Peyer's patch (tissue), 4 donors: ENCODE data around the gene PRTG. TPM values are rescaled to one million over a fixed set of nuclear protein-coding genes. Genes with fewer than 3 reads are reported as not detected.
"Not testable (repeated sequence)": the region's sequence is repeated elsewhere in the genome, so short reads cannot be mapped to it uniquely, and the experiment has no call there.

Experiments used
- DNase-seq, 3 donors: peaks; one replicate each; pipeline ENCODE4 v3.0.0-alpha.2; 2017 to 2019
- H3K27ac ChIP-seq, 4 donors: fragments of 200-600 bp; sonication (generic); one replicate each; pipeline ENCODE4 v1.5.1; 2016 to 2019
- H3K27me3 ChIP-seq, 2 donors: fragments of 200-600 bp; sonication (generic); one replicate each; pipeline ENCODE4 v1.5.1; 2019
- H3K36me3 ChIP-seq, 3 donors: fragments of 200-600 bp; sonication (generic); one replicate each; pipeline ENCODE4 v1.5.1; 2016 to 2019
- H3K4me1 ChIP-seq, 4 donors: fragments of 200-600 bp; sonication (generic); one replicate each; pipeline ENCODE4 v1.5.1; 2016 to 2019
- H3K4me3 ChIP-seq, 4 donors: fragments of 200-600 bp; sonication (generic); 1 replicate in 3 of 4; 2 replicates in 1 of 4; pipeline ENCODE4 v1.5.1; 2016 to 2019; ENCODE audit warnings: mild to moderate bottlenecking in 1 of 4
- H3K9me3 ChIP-seq, 4 donors: fragments of 200-600 bp; sonication (generic); one replicate each; pipeline ENCODE4 v1.5.1; 2016 to 2019; ENCODE audit warnings: mild to moderate bottlenecking in 1 of 4
- POLR2A ChIP-seq, 2 donors: fragments of 450-650 bp; IDR thresholded peaks; one replicate each; pipeline ENCODE4 v1.5.1; 2017; ENCODE audit warnings: antibody characterized with exemption in 2 of 2, mild to moderate bottlenecking in 2 of 2, moderate library complexity in 2 of 2
- total RNA-seq, 4 donors: library from RNA; depleted of rRNA; stranded (reverse); fragments of >200 nt; gene quantifications; one replicate each; pipeline ENCODE4 v1.1.0, GENCODE V29; 2016
- TF ChIP-seq, protein P1 (sequence below), 6 experiments: fragments of 450-650 bp in 4 of 6; fragments of 200-600 bp in 2 of 6; sonication (generic) in 1 of 6; IDR thresholded peaks; one replicate each; pipeline ENCODE4 v1.5.1; 2017 to 2019; ENCODE audit warnings: antibody characterized with exemption in 6 of 6, mild to moderate bottlenecking in 3 of 6, moderate library complexity in 1 of 6

Gene PRTG, protein sequence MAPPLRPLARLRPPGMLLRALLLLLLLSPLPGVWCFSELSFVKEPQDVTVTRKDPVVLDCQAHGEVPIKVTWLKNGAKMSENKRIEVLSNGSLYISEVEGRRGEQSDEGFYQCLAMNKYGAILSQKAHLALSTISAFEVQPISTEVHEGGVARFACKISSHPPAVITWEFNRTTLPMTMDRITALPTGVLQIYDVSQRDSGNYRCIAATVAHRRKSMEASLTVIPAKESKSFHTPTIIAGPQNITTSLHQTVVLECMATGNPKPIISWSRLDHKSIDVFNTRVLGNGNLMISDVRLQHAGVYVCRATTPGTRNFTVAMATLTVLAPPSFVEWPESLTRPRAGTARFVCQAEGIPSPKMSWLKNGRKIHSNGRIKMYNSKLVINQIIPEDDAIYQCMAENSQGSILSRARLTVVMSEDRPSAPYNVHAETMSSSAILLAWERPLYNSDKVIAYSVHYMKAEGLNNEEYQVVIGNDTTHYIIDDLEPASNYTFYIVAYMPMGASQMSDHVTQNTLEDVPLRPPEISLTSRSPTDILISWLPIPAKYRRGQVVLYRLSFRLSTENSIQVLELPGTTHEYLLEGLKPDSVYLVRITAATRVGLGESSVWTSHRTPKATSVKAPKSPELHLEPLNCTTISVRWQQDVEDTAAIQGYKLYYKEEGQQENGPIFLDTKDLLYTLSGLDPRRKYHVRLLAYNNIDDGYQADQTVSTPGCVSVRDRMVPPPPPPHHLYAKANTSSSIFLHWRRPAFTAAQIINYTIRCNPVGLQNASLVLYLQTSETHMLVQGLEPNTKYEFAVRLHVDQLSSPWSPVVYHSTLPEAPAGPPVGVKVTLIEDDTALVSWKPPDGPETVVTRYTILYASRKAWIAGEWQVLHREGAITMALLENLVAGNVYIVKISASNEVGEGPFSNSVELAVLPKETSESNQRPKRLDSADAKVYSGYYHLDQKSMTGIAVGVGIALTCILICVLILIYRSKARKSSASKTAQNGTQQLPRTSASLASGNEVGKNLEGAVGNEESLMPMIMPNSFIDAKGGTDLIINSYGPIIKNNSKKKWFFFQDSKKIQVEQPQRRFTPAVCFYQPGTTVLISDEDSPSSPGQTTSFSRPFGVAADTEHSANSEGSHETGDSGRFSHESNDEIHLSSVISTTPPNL
- total RNA-seq, result 1 to 10 TPM in 1 of 4 donors, under 1 TPM in 2, not detected in 1; 0.19 to 6.6 (median 0.54) TPM

DNA sequence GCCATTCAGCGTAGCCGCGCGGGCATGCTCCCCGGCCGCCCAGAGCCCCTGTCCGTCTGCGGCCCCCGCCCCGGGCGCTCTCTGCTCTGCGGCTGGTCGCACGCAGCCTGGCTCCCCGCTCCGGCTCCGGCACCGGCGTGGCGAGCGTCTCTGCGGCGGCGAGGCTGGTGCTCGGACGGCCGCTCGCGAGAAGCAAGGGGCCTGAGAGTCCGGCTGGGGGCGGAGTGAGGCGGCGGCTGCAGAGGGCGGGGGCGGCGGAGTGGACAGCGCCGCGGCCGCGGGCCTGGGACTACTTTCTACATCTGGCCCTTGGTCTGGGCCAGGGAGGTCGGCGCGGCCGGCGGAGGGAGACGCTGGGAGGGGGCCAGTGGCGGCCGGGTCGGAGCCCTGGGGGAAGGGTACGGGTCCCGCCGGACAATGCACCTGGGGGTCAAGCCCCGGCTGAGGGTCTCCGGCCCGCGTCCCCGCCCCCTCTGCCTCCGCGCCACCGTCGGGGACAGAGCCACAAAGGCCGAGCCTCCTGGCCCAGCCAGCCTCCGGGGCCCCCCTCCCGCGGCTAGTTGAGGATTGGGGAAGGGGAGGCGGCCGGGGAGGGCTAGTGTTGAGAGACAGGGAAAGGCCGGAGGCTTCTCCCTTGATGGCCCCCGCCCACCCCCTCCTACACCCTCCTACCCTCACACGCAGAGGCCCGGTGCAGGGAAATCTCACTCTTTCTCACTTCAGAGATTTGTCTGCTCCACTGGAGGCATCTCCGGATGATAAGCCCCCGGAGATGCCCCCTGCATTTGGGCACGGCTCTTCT is at the start of gene PRTG:
Gene PRTG (minus strand): TSS at position 226 of the 802 bp plus-strand sequence. CDS start 221 bp downstream, at position 5.
- TF ChIP-seq POLR2A (IDR thresholded peaks at IDR 0.05), result no peak
- TF ChIP-seq, protein P1, sequence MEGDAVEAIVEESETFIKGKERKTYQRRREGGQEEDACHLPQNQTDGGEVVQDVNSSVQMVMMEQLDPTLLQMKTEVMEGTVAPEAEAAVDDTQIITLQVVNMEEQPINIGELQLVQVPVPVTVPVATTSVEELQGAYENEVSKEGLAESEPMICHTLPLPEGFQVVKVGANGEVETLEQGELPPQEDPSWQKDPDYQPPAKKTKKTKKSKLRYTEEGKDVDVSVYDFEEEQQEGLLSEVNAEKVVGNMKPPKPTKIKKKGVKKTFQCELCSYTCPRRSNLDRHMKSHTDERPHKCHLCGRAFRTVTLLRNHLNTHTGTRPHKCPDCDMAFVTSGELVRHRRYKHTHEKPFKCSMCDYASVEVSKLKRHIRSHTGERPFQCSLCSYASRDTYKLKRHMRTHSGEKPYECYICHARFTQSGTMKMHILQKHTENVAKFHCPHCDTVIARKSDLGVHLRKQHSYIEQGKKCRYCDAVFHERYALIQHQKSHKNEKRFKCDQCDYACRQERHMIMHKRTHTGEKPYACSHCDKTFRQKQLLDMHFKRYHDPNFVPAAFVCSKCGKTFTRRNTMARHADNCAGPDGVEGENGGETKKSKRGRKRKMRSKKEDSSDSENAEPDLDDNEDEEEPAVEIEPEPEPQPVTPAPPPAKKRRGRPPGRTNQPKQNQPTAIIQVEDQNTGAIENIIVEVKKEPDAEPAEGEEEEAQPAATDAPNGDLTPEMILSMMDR (IDR thresholded peaks at IDR 0.05), result no peak
- H3K27me3 ChIP-seq, result no peaks in the 10 kb centered on the region
- H3K36me3 ChIP-seq, result no peaks in the 10 kb centered on the region
- H3K27ac ChIP-seq, result peak within 1 kb of the TSS; percentile 22 to 66 (median 64)
- H3K4me3 ChIP-seq, result peak within 1 kb of the TSS; percentile 31 to 70 (median 56)
- no peaks in the 10 kb centered on the region for H3K9me3 ChIP-seq
- peaks cover 0 to 13% (median 6%) of the 10 kb centered on the region in 4 donors for H3K4me1 ChIP-seq
- peak in 2 of 3 donors; percentile 53 to 55 for DNase-seq

DNA sequence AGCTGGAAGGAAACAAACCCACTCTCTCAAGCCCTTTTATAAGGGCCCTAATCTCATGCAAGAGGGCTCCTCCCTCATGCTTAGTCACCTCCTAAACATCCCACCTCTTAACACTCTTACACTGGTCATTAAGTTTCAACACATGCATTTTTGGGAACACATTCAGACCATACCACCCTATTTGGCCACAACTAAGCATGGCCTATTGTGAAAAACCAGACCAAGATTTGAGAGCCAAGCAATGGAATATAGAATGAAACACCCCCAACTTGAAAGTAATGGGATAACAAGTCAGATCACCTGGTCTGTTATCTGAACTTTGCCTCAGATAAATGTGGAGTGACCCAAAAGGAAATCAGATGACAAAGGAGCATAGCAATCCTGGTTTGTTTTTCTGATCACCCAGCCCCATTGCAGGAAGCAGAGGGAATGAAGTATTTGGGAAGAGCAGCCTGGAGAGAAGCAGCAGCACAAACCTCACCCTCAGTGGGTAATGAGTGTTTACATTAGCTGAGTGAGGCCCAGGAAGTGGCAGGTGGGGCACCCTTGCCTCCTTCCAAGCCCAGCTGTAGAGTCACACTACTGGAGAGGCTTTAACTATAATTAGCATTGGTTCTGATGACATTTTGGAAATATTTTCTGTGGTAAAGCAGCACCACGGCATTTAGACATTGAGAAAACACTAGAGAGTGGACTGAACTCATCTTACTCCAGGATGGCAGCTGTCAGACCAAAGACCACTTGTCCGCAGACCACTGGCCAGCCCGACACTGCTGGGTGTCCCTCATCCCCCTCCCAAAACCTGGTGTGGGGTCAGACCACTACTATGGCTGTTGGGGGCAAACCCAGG is 48.8 kb upstream of the PRTG start:
- Histone ChIP-seq H3K27ac (no peak overlapping the region), H3K4me1 (no peaks in the 10 kb centered on the region)
- no peak for DNase-seq

DNA sequence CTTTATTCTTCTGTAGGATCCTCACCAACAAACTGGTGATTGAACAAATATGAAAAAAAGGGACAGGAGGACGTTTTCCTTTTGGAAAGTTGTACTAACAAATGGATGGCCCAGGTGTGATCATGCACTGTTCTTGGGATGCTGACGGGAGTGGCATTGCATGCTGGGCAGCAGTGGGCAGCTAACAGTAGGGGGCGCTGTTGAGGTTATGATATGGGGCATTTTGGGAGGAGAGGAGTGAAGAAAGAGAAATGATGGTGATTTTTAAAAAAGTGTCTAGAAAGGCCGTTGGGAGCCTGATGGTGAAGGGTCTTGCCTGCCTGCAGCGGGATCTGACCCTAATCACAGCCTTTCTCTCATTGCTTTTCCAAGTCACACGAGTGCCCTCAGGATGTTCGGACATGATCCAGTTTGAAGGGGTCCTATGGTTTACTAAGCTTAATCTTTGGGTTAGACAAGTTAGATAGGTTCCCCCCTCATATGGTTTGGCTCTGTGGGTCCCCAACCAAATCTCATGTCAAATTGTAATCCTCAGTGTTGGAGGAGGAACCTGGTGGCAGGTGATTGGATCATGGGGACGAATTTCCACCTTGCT is 46.2 kb upstream of the PRTG start:
- no peaks in the 10 kb centered on the region for H3K36me3 ChIP-seq
- no peaks in the 10 kb centered on the region for H3K27me3 ChIP-seq
- no peaks in the 10 kb centered on the region for H3K4me1 ChIP-seq
- TF ChIP-seq POLR2A (IDR thresholded peaks at IDR 0.05), result no peak
- TF ChIP-seq, protein P1 (IDR thresholded peaks at IDR 0.05), result peak in 3 of 6 experiments; percentile 31 to 36 (median 34)
- DNase-seq, result peak in 2 of 3 donors; percentile 16 to 55
- no peak overlapping the region for H3K27ac ChIP-seq
- H3K9me3 ChIP-seq, result no peaks in the 10 kb centered on the region
- no peak overlapping the region for H3K4me3 ChIP-seq

More for the DNA sequence above, 48.8 kb upstream of the PRTG start:
- Histone ChIP-seq H3K9me3 (no peaks in the 10 kb centered on the region), H3K4me3 (no peak overlapping the region), H3K27me3 (no peaks in the 10 kb centered on the region), H3K36me3 (no peaks in the 10 kb centered on the region)
- TF ChIP-seq, protein P1 (IDR thresholded peaks at IDR 0.05), result no peak
- TF ChIP-seq POLR2A (IDR thresholded peaks at IDR 0.05), result no peak

DNA sequence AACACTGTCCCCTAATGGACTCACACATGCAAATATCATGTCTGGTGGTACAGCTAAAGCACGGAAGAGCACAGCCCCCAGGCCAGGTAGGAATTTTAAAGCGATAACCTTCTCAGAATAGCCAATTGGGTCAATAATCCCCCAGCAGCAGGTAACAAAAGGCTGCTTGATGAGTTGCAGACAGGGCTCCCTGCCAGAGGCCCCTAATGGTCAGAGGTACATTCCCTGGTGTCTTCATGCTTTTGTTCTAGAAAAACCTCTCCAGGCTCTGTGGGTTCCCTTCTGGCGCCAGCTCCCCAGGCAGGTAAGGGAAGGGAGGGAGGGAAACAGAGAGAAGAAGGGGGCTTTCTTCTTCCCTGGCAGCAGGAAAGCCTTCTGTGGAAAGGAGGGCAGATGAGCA is 43.4 kb upstream of the PRTG start:
- Histone ChIP-seq H3K9me3 (no peaks in the 10 kb centered on the region), H3K4me3 (no peak overlapping the region), H3K27me3 (no peaks in the 10 kb centered on the region), H3K27ac (no peak overlapping the region), H3K4me1 (no peaks in the 10 kb centered on the region), H3K36me3 (no peaks in the 10 kb centered on the region)
- DNase-seq, result no peak
- TF ChIP-seq, protein P1 (IDR thresholded peaks at IDR 0.05), result no peak
- no peak for TF ChIP-seq POLR2A (IDR thresholded peaks at IDR 0.05)

DNA sequence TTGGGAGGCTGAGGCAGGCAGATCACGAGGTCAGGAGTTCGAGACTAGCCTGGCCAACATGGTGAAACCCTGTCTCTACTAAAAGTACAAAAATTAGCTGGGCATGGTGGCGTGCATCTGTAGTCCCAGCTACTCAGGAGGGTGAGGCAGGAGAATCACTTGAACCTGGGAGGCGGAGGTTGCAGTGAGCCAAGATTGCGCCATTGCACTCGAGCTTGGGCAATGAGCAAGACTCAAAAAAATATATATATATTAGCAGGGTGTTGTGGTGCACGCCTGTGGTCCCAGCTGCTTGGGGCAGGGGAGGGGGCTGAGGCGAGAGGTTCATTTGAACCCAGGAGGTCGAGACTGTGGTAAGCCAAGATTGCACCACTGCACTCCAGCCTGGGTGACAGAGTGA is 42.6 kb upstream of the PRTG start:
- DNase-seq, H3K4me3 ChIP-seq, H3K9me3 ChIP-seq, H3K36me3 ChIP-seq, H3K27ac ChIP-seq, H3K27me3 ChIP-seq, H3K4me1 ChIP-seq: not testable (repeated sequence)
